GM19025 (cell line): ENCODE results near the gene C20orf141.
A peak's percentile ranks its signal among the peaks of the same experiment; 100 is the strongest.
"Not testable (repeated sequence)": the region's sequence is repeated elsewhere in the genome, so short reads cannot be mapped to it uniquely, and the experiment has no call there.

Experiments used
- ATAC-seq: cut with Tn5 transposase; IDR thresholded peaks from one replicate; pipeline ENCODE4 v1.9.1; 2021; ENCODE audit warnings: mild to moderate bottlenecking, low read depth, moderate library complexity; ENCODE audit not compliant: unreplicated experiment

Gene C20orf141

GRCh38 chr20:2799271-2799670 is 15.5 kb upstream of the C20orf141 start:
- no peak for ATAC-seq

- ATAC-seq = peak; percentile 15
Measured at GRCh38 chr20:2799688-2800520, 14.9 kb upstream of the C20orf141 start.

- ATAC-seq = peak; percentile 56
Measured at GRCh38 chr20:2800521-2801285, 14.1 kb upstream of the C20orf141 start, which contains the start of gene CPXM1. TSS of gene CPXM1 (minus strand) at chr20:2800627. CDS start at chr20:2800572, 55 bp downstream.

- no peak for ATAC-seq
Measured at GRCh38 chr20:2801286-2801728, 13.5 kb upstream of the C20orf141 start.

- no peak for ATAC-seq
Measured at GRCh38 chr20:2804041-2804828, 10.6 kb upstream of the C20orf141 start.

- ATAC-seq = no peak
Measured at GRCh38 chr20:2804852-2805688, 9.7 kb upstream of the C20orf141 start.

GRCh38 chr20:2805689-2806350 is 9.0 kb upstream of the C20orf141 start:
- no peak for ATAC-seq

- no peak for ATAC-seq
Measured at GRCh38 chr20:2806351-2806701, 8.5 kb upstream of the C20orf141 start.

- ATAC-seq = no peak
Measured at GRCh38 chr20:2807019-2807418, 7.8 kb upstream of the C20orf141 start.

GRCh38 chr20:2807929-2808328 is 6.9 kb upstream of the C20orf141 start:
- ATAC-seq = not testable (repeated sequence)

GRCh38 chr20:2809690-2810089 is 5.1 kb upstream of the C20orf141 start:
- ATAC-seq = no peak

- ATAC-seq = no peak
Measured at GRCh38 chr20:2812189-2812588, 2.6 kb upstream of the C20orf141 start.

- ATAC-seq = no peak
Measured at GRCh38 chr20:2814076-2814475, 711 bp upstream of the C20orf141 start.

- no peak for ATAC-seq
Measured at GRCh38 chr20:2815242-2815900, 584 bp downstream of the C20orf141 start.

GRCh38 chr20:2816030-2816582 is 1.3 kb downstream of the C20orf141 start, which contains the start of gene TMEM239:
TSS of gene TMEM239 (plus strand) at chr20:2816364. CDS start at chr20:2816555, 191 bp downstream.
- no peak for ATAC-seq

GRCh38 chr20:2816583-2817340 is 2.0 kb downstream of the C20orf141 start:
- no peak for ATAC-seq

- ATAC-seq = no peak
Measured at GRCh38 chr20:2817341-2817726, 2.5 kb downstream of the C20orf141 start.
